Endothelial cell (in vitro differentiated cells): ENCODE results near the gene ERP27. TPM values are rescaled to one million over a fixed set of nuclear protein-coding genes. Genes with fewer than 3 reads are reported as not detected.

Experiments used
- DNase-seq: peaks from one replicate; pipeline ENCODE4 v3.0.0; 2021; ENCODE audit warnings: low spot score
- H3K27ac Mint-ChIP-seq: one replicate; pipeline ENCODE4 v1.8.0; 2021; ENCODE audit warnings: mixed read lengths, inconsistent platforms; ENCODE audit not compliant: unreplicated experiment
- H3K27me3 Mint-ChIP-seq: one replicate; pipeline ENCODE4 v1.8.0; 2021; ENCODE audit warnings: mild to moderate bottlenecking, moderate library complexity, mixed read lengths, inconsistent platforms; ENCODE audit not compliant: unreplicated experiment
- H3K36me3 Mint-ChIP-seq: one replicate; pipeline ENCODE4 v1.8.0; 2021; ENCODE audit warnings: mild to moderate bottlenecking, low read depth, mixed read lengths, inconsistent platforms; ENCODE audit not compliant: unreplicated experiment
- H3K4me1 Mint-ChIP-seq: one replicate; pipeline ENCODE4 v1.8.0; 2021; ENCODE audit warnings: mild to moderate bottlenecking, mixed read lengths, inconsistent platforms; ENCODE audit not compliant: unreplicated experiment
- H3K4me3 Mint-ChIP-seq: one replicate; pipeline ENCODE4 v1.8.0; 2021; ENCODE audit warnings: mild to moderate bottlenecking, mixed read lengths, inconsistent platforms; ENCODE audit not compliant: unreplicated experiment
- H3K9me3 Mint-ChIP-seq: one replicate; pipeline ENCODE4 v1.8.0; 2021; ENCODE audit warnings: mixed read lengths, inconsistent platforms; ENCODE audit not compliant: unreplicated experiment
- CTCF ChIP-seq: fragments of 200-600 bp; sonication (generic); IDR thresholded peaks from one replicate; pipeline ENCODE4 v1.5.0; 2021; ENCODE audit warnings: antibody characterized with exemption; ENCODE audit not compliant: unreplicated experiment
- total RNA-seq: library from RNA; stranded (reverse); fragmentation: NEBNext Ultra II Directional; extraction: Animal tissue kit (Norgen Biotek cat#: 25700); gene quantifications from one replicate; pipeline ENCODE4 v1.2.1, GENCODE V29; 2021; ENCODE audit not compliant: unreplicated experiment

Gene ERP27
- total RNA-seq, 1 donor from 2014 or later: 0.46 TPM

- TF ChIP-seq CTCF: no peak
- Mint-ChIP-seq H3K27me3 (peaks cover 1% of the 10 kb centered on the region), H3K4me3 (peak overlapping the region; percentile 17), H3K36me3 (peaks cover 4% of the 10 kb centered on the region), H3K27ac (no peak overlapping the region), H3K4me1 (peaks cover 31% of the 10 kb centered on the region), H3K9me3 (no peaks in the 10 kb centered on the region)
- DNase-seq: no peak
Measured at GRCh38 chr12:14959126-14959440, 20.7 kb upstream of the ERP27 start.

GRCh38 chr12:14958361-14959125, 20.2 kb upstream of the ERP27 start:
- Mint-ChIP-seq H3K4me3 (no peak overlapping the region), H3K4me1 (peaks cover 34% of the 10 kb centered on the region), H3K27me3 (peaks cover 1% of the 10 kb centered on the region), H3K27ac (no peak overlapping the region), H3K36me3 (peaks cover 4% of the 10 kb centered on the region), H3K9me3 (no peaks in the 10 kb centered on the region)
- TF ChIP-seq CTCF: no peak
- no peak for DNase-seq

GRCh38 chr12:14957551-14958168, 19.3 kb upstream of the ERP27 start:
- no peak for TF ChIP-seq CTCF
- H3K9me3 Mint-ChIP-seq: no peaks in the 10 kb centered on the region
- peaks cover 39% of the 10 kb centered on the region for H3K4me1 Mint-ChIP-seq
- peaks cover 9% of the 10 kb centered on the region for H3K36me3 Mint-ChIP-seq
- no peak for DNase-seq
- H3K4me3 Mint-ChIP-seq: no peak overlapping the region
- no peak overlapping the region for H3K27ac Mint-ChIP-seq
- peaks cover 1% of the 10 kb centered on the region for H3K27me3 Mint-ChIP-seq

GRCh38 chr12:14956905-14957304, 18.6 kb upstream of the ERP27 start:
- Mint-ChIP-seq H3K27ac (no peak overlapping the region), H3K27me3 (peaks cover 1% of the 10 kb centered on the region), H3K4me1 (peaks cover 46% of the 10 kb centered on the region), H3K36me3 (peaks cover 16% of the 10 kb centered on the region), H3K4me3 (no peak overlapping the region), H3K9me3 (no peaks in the 10 kb centered on the region)
- TF ChIP-seq CTCF: no peak
- DNase-seq: no peak
